Testis (tissue), 3 donors: Measurements from ENCODE around the gene DMWD. TPM values are rescaled to one million over a fixed set of nuclear protein-coding genes. Genes with fewer than 3 reads are reported as not detected.
A peak's percentile ranks its signal among the peaks of the same experiment; 100 is the strongest.

Source experiments
- DNase-seq: peaks from one replicate; pipeline ENCODE4 v3.0.0-alpha.2; 2019
- H3K27ac ChIP-seq, 2 donors: fragments of 200-600 bp; sonication (generic); one replicate each; pipeline ENCODE4 v1.5.1; 2019
- H3K27me3 ChIP-seq: fragments of 200-600 bp; sonication (generic); one replicate; pipeline ENCODE4 v1.5.1; 2019
- H3K36me3 ChIP-seq: fragments of 200-600 bp; sonication (generic); one replicate; pipeline ENCODE4 v1.5.1; 2017; ENCODE audit warnings: low read depth; ENCODE audit errors: missing control alignments
- H3K4me1 ChIP-seq: fragments of 200-600 bp; sonication (generic); one replicate; pipeline ENCODE4 v1.5.1; 2019
- H3K4me3 ChIP-seq, 2 donors: fragments of 200-600 bp; sonication (generic); one replicate each; pipeline ENCODE4 v1.5.1; 2017 to 2019
- H3K9me3 ChIP-seq: fragments of 200-600 bp; sonication (generic); one replicate; pipeline ENCODE4 v1.5.1; 2017
- POLR2A ChIP-seq: fragments of 450-650 bp; IDR thresholded peaks from one replicate; pipeline ENCODE4 v1.6.1; 2017; ENCODE audit warnings: antibody characterized with exemption, mild to moderate bottlenecking, moderate library complexity
- WGBS, 2 donors: methylation state at CpG; one replicate each; pipeline ENCODE4 v1.1.5; 2018; 5-methylcytosine and 5-hydroxymethylcytosine counted together
- intact Hi-C: fragments of 100-400 bp; cut with DNase I; formaldehyde crosslinking; loops from one replicate; pipeline ENCODE4 v1.15.1; 2023; ENCODE audit warnings: low total_unique reads
- polyA plus RNA-seq: library from polyadenylated mRNA; stranded (reverse); fragments of 350-450 nt; fragmentation: Illumina TruSeq; extraction: RNeasy Lipid Tissue Mini Kit (QIAGEN cat#74804); gene quantifications from one replicate; pipeline ENCODE4 v1.2.3, GENCODE V29; 2014; ENCODE audit warnings: low read depth, low replicate concordance; ENCODE audit not compliant: insufficient read depth
- total RNA-seq, 2 donors: library from RNA; depleted of rRNA; stranded (reverse); fragments of >200 nt; gene quantifications; one replicate each; pipeline ENCODE4 v1.2.3, GENCODE V29; 2016
- TF ChIP-seq, protein P1 (sequence below), 3 experiments: fragments of 450-650 bp in 2 of 3; fragments of 200-600 bp in 1 of 3; sonication (generic) in 1 of 3; IDR thresholded peaks; one replicate each; pipeline ENCODE4 v1.5.1; 2016 to 2019; ENCODE audit warnings: antibody characterized with exemption in 3 of 3, mild to moderate bottlenecking in 2 of 3, moderate library complexity in 1 of 3

Gene DMWD
- total and polyA plus RNA-seq, 3 donors from 2014 or later = 59.0 to 124 (median 111) TPM

DNA sequence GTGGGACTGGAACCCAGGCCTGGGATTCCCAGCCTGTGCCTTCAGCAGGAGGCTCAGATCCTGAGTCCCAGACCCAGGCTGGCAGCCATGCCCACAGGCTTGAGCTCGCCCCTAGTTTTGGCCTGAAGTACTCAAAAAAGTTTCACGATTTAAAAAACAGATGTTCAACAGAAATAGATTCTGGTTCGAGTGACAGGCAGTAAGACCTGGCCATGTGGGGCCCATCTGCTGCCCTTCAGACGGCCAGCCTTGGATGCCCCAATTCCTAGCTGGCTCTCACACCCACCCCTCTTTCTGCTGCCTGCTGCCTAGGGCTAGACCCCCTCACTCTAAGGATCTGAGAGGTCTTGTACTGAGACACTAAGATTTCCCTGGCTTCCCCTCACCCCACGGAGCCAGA, 7.5 kb downstream of the DMWD start:
- Histone ChIP-seq H3K9me3 (no peaks in the 10 kb centered on the region), H3K27ac (no peak overlapping the region), H3K36me3 (no peaks in the 10 kb centered on the region), H3K4me1 (peaks cover 22% of the 10 kb centered on the region), H3K27me3 (no peaks in the 10 kb centered on the region), H3K4me3 (no peak overlapping the region)
- 81 to 82% methylated on average over 3 to 5 of the region's 5 CpGs for WGBS, 2 donors
- intact Hi-C loops = no loop called here
- DNase-seq = no peak
- TF ChIP-seq, protein P1, sequence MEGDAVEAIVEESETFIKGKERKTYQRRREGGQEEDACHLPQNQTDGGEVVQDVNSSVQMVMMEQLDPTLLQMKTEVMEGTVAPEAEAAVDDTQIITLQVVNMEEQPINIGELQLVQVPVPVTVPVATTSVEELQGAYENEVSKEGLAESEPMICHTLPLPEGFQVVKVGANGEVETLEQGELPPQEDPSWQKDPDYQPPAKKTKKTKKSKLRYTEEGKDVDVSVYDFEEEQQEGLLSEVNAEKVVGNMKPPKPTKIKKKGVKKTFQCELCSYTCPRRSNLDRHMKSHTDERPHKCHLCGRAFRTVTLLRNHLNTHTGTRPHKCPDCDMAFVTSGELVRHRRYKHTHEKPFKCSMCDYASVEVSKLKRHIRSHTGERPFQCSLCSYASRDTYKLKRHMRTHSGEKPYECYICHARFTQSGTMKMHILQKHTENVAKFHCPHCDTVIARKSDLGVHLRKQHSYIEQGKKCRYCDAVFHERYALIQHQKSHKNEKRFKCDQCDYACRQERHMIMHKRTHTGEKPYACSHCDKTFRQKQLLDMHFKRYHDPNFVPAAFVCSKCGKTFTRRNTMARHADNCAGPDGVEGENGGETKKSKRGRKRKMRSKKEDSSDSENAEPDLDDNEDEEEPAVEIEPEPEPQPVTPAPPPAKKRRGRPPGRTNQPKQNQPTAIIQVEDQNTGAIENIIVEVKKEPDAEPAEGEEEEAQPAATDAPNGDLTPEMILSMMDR (IDR thresholded peaks at IDR 0.05) = no peak
- no peak for TF ChIP-seq POLR2A

DNA sequence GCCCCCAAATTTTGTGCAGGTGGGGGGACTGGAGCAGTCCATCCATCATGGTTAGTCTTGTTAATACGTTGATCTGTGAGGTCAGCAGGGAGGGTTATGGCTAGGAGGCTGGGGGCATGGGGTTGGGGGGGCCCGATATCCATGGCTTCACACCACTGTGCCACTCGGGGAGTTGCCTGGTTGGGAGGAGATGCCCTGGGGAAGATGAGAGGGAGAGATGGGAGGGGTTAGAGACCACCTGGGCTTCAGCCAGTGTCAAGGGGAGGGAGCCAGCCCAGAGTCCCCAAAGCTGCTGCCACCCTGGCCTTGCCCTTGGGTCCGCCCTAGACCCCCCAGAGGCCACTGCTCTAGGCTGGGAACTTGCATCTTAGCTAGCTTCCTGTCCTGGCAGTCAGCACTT, 8.5 kb downstream of the DMWD start:
- DNase-seq = no peak
- H3K4me3 ChIP-seq = no peak overlapping the region
- peaks cover 28% of the 10 kb centered on the region for H3K4me1 ChIP-seq
- H3K27ac ChIP-seq = peak overlapping the region; percentile 79 to 89
- TF ChIP-seq POLR2A = no peak
- TF ChIP-seq, protein P1 (IDR thresholded peaks at IDR 0.05) = no peak
- 74 to 80% methylated on average over 2 to 4 of the region's 4 CpGs for WGBS, 2 donors
- intact Hi-C loops = no loop called here
- no peaks in the 10 kb centered on the region for H3K9me3 ChIP-seq
- H3K27me3 ChIP-seq = no peaks in the 10 kb centered on the region
- H3K36me3 ChIP-seq = no peaks in the 10 kb centered on the region

DNA sequence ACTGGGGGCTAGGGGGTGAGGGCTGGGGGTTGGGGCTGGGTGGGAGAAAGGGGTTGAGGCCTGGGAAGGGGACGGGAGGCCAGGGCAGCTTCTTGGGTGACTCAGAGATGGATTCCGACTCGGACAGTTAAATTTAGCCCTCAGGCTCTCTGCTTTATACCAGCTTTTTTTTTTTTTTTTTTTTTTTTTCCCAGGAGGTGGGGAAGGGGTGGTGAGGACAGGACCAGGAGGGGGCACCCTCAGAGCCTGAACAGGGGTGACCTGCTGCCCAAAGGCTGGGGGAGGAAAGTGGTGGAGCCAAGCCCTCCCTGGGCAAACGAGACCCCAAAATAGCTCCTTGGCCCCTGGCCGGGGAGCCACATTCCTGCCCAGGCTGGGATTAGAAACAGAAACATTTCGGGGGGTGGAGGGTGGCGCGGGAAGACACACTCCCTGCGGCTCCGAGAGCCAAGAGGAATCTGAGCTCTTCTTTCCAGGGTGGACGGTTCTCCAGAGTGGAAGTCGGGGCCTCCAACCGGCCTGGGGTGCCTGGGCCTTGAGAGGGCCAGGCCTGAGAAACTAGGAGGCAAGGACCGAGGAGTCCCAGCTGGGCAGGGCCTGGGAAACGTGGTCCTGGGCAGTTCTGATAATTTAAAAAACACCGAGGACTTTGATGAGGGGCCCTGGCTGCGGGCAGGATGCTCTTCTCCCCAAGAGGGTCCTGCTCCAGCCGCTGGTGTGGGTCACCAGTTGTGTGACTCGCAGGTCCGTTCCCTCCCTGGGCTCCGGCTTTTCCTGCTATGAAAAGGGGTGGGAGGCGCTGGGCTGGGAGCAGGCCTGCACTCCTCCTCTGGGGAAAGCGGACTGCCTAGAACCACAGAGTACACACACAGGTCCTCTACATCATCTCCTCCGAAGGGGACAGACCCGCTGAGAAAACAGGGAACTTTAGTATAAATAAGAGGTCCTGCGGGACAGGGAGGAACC, 9.5 kb downstream of the DMWD start:
- Histone ChIP-seq H3K9me3 (no peaks in the 10 kb centered on the region), H3K4me3 (peak overlapping the region; percentile 50 to 60), H3K4me1 (peaks cover 29% of the 10 kb centered on the region), H3K27me3 (no peaks in the 10 kb centered on the region), H3K36me3 (no peaks in the 10 kb centered on the region), H3K27ac (peak overlapping the region; percentile 79 to 89)
- intact Hi-C loops = no loop called here
- DNase-seq = peak; percentile 48
- WGBS, 2 donors = 42 to 64% methylated on average over 19 to 26 of the region's 26 CpGs
- no peak for TF ChIP-seq POLR2A
- TF ChIP-seq, protein P1 (IDR thresholded peaks at IDR 0.05) = no peak

DNA sequence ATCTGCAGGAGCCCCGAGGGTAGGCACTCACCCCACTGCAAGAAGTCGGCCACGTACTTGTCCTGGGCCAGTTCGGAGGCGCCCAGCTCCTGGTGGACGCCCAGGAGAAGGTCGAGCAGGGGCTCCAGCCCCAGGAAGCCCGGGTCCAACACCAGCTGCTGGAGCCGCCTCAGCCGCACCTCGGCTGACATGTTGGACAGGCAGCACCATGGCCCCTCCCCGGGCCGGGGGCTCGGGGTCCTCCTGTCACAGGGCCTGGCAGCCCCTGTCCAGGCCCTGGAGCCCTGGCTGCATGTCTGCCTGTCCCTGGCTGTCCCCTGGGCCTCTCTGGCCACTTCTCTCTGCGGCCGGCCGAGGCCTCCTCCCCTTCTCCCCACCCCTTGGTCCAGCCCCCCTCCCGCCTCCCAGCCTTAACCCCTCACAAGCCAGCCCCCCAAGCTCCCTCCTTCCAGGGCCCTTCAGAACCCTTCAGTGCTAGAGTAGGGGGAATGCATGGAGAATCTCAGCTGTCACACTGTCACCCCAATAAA, 10.4 kb downstream of the DMWD start, which contains the start of gene DMPK:
TSS of gene DMPK (minus strand) at position 329 of the 530 bp plus-strand sequence. CDS start at position 191, 138 bp downstream.
- intact Hi-C loops = no loop called here
- H3K27me3 ChIP-seq = no peaks in the 10 kb centered on the region
- H3K4me1 ChIP-seq = peaks cover 29% of the 10 kb centered on the region
- H3K9me3 ChIP-seq = no peaks in the 10 kb centered on the region
- H3K4me3 ChIP-seq = peak within 1 kb of the TSS; percentile 50 to 60
- WGBS, 2 donors = 48 to 49% methylated on average over 11 to 18 of the region's 18 CpGs
- H3K36me3 ChIP-seq = no peaks in the 10 kb centered on the region
- DNase-seq = peak; percentile 41
- H3K27ac ChIP-seq = peak within 1 kb of the TSS; percentile 79 to 89
- TF ChIP-seq, protein P1 (IDR thresholded peaks at IDR 0.05) = no peak
- no peak for TF ChIP-seq POLR2A
